Neural cell (in vitro differentiated cells): ENCODE results near the gene LRIG1.

Source experiments
- EP300 ChIP-seq: fragments of 450-650 bp; conservative IDR thresholded peaks from 2 replicates; pipeline ENCODE4 v1.6.1; 2014; ENCODE audit warnings: antibody characterized with exemption, mild to moderate bottlenecking, moderate library complexity; ENCODE audit not compliant: poor library complexity, severe bottlenecking
- EZH2 ChIP-seq: fragments of 200-600, 300-800 bp; shearing (Covaris generic), sonication (generic); IDR thresholded peaks from 2 replicates; pipeline ENCODE4 v1.6.1; 2014; ENCODE audit warnings: antibody characterized with exemption, low read length, borderline replicate concordance, mild to moderate bottlenecking; ENCODE audit not compliant: insufficient read depth, poor library complexity, severe bottlenecking
- POLR2AphosphoS5 ChIP-seq: IDR thresholded peaks from 2 replicates; pipeline ENCODE4 v1.6.1; 2012
- TF ChIP-seq, protein P1 (sequence below): fragments of 450-650 bp; IDR thresholded peaks from 2 replicates; pipeline ENCODE4 v1.5.1; 2014; ENCODE audit warnings: antibody characterized with exemption, mild to moderate bottlenecking, moderate library complexity; ENCODE audit not compliant: poor library complexity, severe bottlenecking

DNA sequence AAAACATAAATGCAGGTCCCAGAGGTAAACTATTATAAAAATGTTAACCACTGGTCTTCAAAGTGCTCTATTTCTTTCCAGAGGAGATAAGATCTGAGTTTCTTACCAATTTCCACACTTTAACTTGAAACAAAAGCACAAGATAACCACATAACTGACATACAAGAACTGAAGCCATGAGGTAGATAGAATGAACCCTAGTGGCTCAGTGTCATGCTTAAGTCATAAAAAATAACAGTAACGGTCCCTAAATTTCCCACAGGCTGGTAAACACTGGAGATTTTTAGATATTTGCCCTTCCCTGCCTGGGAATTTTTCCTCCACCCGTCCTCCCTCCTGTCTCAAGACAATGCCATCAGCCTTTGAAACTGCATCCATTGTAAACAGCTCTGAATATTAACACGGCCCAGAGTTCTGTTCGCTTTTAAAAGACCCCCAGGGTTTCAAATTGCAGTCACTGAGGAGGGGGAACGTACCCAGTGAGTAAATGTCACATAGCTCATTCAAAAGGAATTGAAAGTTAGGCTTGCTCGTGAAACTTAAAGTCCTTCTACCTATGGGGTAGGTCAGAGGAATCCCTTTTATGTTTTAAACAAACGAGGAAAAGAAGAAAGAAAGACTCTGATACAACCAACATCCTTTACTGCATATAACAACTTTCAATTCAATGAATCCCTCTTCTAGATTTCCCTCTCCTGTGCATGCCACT is 5.7 kb downstream of the LRIG1 start:
- TF ChIP-seq POLR2AphosphoS5 (no peak), EZH2 (no peak), EP300 (no peak)
- TF ChIP-seq, protein P1, sequence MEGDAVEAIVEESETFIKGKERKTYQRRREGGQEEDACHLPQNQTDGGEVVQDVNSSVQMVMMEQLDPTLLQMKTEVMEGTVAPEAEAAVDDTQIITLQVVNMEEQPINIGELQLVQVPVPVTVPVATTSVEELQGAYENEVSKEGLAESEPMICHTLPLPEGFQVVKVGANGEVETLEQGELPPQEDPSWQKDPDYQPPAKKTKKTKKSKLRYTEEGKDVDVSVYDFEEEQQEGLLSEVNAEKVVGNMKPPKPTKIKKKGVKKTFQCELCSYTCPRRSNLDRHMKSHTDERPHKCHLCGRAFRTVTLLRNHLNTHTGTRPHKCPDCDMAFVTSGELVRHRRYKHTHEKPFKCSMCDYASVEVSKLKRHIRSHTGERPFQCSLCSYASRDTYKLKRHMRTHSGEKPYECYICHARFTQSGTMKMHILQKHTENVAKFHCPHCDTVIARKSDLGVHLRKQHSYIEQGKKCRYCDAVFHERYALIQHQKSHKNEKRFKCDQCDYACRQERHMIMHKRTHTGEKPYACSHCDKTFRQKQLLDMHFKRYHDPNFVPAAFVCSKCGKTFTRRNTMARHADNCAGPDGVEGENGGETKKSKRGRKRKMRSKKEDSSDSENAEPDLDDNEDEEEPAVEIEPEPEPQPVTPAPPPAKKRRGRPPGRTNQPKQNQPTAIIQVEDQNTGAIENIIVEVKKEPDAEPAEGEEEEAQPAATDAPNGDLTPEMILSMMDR: no peak
